GM19467 (cell line): ENCODE data around the gene OGA.

ENCODE experiments used
- ATAC-seq: cut with Tn5 transposase; IDR thresholded peaks from one replicate; pipeline ENCODE4 v1.9.1; 2021; ENCODE audit warnings: mild to moderate bottlenecking, moderate library complexity; ENCODE audit not compliant: unreplicated experiment

The OGA gene

DNA sequence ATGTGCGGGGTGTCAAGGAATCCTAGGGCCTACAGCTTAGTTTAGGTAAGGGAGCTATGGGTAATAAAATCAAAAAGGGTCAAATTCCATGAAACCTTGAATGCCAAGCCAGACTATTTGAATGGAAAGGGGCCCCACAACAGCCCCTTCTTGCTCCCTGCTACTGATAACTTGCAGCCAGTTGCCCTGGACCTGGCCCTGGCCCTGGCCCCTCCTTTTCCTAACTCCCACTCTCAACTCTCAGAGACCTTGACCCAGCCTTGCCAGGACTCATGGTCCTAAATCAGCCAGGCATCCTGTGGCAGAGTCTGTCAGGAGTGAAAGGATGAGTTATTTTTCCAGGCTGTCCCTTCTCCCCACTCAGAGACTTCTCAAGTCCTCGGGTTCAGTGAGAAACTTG lies 19.5 kb upstream of the OGA start:
- no peak for ATAC-seq

DNA sequence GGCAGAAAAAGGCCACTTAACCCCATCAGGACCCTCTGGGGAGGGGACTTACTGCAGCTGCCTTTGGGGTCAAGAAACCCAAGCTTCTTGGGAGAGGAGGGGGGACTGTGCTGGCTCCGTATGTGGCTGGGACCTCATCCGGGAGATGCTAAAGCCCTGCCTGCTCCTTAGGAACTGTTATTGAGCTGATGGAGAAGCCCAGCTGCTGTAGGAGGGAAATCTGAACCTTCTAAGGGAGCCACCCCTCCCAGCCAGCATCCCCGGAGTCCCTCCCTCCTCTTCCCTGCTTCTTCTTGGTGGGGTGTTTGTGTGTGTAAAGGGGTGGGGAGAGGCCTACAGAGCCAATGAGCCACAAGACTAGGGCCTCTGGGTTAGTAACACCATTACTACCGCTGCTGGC lies 17.1 kb upstream of the OGA start:
- no peak for ATAC-seq

DNA sequence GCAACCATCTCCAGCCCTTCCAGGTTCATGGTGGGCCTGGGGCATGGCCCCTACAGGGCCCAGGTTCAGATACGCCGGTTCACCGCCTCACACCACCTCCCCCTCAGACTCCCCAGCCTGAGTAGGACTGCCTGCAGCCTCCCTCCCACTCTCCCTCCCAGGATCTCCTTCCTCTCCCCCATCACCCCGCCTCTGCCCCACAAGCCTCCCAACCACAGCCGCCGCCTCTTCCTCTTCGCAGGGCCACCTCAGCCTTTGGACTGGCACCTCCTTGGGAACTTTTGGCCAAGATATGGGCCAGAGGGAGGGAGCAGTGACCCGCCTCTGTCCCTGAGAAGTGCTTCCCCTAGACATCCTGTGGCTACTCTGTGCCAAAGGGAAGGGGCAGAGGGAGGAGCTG lies 16.1 kb upstream of the OGA start:
- ATAC-seq, result no peak

DNA sequence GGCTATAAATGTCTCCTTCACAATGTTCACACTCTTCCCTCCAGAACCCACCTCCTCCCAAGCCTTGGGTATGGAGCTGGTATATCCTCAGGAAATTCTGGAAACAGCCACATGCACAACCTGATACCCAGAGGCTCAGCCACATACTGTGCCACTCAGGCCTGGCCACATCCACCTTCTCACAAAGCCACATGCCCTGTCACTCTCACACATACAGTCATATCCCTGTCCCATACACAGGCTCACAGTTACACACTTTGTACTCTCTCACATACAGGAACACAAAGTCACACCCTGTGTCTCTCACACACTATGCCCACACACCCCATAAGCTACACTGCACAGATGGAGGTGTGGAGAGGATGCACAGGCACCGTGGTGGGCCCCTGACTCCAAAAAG lies 15.2 kb upstream of the OGA start:
- ATAC-seq, result no peak

DNA sequence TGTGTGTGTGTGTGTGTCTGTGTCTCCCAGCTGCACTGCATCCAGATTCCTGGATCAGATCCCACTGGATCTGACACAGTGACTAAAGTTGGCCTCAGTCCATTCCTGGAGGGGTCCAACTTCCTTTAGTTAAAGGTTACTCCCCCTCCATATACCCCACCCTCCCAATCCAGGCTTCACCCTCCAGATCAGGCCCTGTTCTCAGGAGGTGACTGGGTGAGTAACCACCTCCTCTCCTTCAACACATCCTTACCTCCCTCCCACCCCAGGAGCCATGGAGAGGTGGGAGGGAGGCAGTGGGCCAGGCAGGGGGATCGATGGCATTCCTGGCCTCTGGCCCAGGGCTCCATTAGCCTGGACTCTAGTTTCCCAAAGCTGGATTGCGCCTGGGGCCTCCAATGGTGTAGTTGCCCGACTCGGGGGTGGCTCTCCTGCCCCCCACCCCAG lies 14.1 kb upstream of the OGA start:
- ATAC-seq, result no peak

DNA sequence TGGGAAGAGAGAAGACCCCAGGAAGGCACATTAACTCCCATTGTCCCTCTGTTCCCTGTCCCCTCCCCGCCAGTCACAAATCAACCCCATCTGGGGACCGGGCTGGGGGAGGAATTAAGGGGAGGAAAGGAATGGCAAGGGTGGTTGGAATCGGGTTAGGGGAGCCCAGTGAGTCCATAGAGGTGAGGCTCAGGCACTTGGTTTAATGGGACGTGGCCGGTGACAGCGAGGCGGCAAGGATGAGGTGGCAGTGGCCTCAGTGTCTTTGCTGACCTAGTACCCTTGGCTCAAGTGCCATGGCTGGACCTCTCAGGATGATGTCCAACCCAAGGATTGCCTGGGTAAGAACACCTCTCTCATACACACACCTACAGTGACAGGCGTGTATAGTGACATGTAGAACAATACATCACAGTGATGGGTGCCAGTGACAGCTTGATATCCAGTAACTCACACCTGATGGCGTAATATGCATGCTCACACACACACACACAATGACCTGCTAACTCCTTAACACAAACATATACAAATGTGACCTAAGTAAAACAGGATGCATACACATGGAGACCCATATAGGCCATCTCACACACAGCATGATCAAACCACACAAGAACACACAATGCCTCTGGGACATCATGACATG lies 13.0 kb upstream of the OGA start:
- ATAC-seq, result no peak

DNA sequence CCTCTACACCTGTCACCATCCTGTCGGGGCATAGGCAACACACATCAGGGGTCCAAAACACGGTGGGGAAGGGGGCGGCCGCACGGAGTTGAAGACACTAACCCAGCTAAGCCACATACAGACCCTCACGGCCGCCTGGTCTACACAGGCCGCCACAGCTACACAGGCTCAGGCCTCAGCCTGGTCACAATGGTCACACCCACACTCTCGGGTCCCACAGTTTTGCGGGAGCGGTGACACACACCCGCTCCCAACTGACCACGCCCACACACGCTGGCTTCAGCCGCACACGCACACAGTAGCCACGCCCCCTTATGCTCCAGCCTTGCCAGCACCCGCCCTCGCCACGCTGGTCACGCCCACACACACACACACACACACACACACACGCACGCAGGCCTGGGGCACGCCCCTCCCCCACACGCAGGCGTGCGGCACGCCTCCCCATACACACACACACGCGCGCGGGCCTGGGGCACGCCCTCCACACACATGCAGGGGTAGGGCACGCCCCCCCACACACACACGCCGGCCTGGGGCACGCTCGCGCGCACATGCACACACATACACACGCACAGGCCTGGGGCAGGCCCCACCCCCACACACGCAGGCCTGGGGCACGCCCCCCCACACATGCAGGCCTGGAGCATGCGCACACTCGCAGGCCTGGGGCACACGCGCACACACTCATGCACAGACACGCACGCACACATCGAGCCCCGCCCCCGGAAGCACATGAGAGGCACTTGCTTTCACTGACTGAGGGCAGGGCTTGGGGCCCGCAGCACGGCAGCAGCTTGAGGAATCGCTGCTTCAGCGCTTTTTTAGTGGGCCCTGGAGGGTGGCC lies 12.3 kb upstream of the OGA start:
- peak; percentile 52 for ATAC-seq

DNA sequence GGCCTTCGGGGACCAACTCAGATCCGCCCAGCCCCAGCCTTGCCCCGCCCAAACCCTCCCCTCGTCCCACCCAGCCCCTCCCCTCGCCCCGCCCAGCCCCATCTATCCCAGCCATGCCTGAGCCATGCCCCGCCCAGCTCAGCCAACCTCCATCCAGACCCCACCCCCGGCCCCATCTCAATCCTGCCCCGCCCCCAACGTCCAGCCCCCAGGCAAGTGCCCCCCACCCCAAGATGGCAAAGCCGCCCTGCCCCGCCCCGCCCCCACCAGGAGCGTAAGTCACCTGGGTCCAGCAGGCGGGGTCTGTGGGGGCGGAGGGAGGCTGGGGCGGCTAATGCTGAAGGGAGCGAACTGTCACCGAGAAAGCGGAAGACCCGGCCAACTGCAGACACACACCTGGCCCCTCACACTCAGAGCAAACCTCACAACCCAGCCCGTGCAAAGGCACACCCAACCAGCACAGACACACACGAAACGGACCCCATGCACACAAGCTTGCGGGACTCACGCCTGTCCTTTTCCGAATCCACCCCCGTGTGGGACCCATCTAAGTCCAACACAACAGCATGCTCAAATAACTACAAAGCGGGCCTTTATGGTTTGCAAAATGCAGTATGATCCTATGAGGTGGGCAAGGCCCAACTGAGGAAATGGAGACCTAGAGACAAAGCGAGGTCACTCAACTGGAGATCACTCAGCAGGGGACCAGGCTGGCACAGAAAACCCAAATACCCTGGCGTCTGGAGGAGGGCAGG lies 11.5 kb upstream of the OGA start:
- ATAC-seq, result no peak

DNA sequence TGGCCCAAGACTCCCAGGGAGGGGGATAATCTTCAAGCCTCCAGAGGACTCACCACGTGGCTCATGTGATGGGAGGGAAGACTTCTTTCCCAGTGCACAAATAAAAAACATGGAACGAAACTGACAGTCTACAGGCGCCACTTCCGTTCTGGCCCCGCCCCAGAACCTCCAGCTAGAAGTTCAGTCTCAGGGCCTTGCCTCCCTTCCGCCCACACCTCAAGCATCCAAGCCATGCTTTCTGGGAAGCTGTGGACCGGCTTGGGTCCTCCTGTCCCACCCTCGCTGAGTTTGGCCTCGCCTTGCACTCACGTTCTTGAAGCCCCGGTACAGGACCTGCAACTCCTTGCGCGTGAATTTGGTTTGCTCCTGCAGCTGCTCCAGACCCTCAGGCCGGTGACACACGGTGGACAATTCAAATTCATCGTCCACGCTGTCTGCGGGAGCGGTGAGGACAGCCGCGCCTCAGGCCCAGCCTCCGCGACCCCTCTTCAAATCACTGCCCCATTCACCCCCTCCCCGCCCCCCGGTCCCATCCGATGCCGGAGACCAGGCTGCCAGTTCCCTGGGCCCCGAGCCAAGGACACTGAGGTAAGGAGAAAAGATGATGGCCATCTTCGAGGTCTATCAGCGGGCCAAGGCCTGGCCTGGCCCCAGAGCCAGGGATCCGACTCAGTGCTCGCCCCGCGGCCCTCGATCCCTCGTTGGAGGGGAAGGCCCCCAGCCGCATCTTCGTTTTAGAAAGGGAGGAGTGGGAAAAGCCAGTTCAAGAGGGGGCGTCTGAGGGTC lies 10.7 kb upstream of the OGA start:
- ATAC-seq, result no peak

DNA sequence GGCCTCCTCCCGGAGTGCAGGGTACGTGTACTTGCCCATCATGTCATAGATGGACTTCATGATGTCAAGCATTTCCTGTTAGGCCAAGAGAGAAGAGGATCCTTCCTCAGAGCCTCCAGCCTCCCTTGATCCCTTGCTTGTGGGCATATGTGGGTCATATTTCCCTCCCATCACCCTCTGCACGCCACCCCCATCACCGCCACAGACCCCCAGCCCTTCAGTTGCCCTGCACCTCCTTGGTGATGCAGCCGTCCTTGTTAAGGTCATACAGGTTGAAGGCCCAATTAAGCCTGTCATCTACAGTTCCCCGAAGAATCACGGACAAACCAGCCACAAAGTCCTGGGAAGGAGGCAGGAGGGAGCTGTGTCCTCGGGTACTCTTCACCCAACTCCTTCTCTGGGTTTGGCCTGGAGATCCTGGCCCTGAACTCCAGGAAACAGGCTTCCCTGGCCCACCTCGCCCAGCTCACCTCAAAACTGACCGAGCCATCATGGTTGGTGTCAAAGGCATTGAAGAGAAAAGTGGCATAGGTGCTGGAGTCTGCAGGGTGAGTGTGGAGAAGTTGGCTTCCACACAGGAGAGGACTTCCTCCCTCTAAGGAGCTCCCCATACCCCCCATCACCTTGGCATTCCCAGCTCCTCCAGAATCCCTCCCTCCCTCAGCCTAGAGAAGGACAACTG lies 9.8 kb upstream of the OGA start:
- ATAC-seq, result no peak

DNA sequence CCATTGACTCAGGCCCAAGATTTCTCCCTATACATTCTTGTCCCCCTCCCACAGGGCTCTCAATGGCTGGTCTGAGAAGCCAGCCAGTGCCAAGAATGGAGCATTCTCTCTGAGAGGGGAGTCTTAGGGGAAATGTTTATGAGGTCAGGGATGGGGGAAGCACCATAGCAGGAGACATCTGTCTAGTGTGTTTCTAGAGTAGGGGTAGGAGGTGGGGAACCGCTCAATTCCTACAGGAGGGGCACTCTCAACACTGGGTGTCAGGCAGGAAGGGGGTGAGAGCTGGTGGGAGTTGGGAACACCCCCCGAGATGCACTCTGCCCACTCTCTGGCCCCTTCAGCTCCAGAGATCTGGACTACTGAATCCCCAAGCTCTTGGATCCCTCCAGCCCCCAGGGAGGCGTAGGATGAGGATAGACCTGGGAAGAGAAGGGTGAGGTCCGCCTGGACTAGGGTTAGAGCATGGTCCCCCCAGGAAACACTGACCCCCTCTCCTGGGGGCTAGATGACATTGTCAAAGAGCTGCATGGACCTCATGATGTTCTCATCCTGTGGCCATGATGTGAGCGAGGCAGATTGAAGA lies 8.7 kb upstream of the OGA start:
- ATAC-seq, result no peak

DNA sequence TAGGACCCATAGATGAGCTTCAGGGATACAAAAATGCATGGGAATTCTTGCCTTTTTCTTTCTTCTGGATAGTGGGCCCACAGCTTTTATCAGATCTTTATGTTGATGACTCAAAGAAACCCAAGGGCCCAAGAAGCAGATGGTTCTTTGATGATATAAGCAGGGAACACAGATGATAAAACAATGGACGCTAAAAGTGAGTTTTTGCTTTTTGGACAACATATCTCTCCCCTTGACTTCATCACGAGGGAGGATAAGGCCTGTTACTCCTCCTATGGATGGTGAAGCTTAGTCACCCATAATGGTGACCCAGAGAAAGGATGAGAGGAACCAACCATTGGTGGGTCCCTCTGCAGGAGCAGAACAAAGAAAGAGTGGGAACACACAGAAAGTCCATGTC lies 6.5 kb upstream of the OGA start:
- ATAC-seq, result no peak

DNA sequence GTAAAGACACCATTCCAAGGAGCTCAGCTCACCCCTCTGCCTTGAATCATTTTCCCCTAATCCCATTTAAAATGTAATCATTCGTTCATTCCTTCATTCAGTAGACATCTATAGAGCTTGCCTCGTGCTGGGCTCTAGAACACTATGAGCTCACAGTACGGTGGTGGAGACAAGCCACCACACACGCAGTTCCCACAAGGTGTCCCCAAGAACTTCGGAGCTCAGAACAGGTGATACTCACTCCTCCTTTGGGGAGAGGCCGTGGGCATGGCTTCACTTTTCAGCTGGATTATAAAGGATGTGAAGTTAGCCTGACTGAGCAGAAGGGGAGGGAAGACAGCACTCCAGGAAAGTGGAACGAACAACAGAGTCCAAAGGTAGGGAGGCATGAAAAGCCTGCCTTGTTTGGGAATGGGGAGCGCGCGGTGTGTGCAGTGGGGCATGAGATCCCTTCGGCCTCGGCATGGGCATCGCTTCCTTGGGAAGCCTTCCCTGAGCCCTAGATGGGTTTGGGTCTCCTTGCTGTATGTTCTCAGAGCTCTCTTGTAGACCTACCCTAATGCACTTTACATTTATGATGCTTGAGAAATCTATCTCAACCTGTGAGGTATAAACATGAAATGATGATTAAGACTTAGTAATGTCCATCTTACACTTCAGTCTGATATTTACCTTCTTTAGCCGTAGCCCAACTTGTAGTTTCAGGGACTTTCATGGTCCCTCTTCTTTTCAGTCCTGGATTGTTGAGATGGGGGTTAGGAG lies 809 bp upstream of the OGA start:
- ATAC-seq, result peak; percentile 10

DNA sequence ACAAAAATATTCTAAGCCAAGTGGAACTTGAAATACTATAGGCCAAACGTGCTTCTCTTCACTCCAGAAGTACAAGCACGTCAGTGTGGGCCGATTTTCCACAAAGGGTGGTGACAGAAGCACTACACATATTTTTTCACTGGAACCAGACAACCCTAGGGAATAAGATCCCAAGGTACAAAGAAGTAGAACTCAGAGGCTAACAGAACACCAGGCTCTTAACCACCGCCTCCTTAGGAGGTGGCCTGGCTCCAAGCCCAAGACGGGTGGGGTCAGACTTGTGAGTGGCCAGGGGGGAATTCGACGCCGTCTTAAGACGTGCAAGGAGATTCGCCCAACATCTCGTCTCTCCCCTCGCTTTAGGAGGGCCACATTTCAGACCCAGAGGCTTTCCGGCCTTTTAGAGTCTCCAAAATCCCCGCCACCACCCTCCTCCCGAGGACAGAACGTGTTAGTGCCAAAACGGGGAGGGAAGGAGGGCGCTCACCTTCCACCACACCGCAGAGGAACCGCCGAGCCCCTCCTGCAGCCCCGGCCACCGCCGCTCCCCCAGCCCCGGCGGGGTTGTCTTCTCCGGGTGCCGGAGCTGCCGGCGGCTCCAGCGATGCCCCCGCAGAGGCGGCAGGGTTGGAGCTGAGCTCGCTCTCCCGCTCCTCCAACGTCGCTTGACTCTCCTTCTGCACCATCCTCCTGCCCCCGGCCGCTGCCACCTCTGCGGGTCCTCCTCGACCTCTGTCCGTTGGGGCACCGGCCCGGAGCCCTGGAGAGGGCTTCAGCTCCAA lies 716 bp downstream of the OGA start:
- ATAC-seq, result peak; percentile 2

DNA sequence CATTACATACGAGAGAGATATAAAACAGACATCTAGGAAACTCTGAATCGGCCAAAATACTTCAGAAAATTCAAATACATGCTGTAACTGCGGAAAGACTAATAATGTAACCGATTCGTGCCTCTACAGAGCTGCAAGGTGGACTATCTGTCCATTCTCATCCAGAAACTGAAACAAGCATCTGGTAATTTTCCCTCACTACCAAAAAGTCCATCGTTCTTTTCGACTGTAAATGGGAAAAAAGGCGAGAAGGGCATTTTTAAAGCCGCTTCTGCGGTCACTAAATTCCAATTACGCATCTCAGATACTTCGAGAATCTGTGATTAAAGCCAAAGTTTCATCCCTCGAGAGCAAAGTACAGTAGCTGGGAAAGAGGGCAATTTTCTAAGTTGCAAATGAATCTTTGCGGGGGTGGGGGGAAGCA lies 1.3 kb downstream of the OGA start:
- no peak for ATAC-seq

DNA sequence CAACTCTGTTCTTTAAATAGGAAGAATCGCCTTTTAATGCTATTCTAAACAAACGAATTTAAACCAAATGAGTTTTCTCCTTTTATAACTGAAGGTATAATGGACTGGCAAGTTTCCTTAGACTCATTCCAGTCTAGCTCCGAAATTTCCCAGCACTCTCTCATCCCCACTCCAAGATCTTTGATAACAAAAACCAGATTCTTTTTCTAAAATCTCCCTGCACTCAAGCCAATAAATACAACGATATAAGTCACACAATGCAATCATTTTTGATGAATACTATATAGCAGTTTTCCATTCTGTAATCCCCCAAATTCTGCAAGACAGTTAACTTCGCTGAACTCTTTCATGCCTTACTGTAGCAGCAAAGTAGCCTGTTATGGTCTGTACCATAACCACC lies 1.9 kb downstream of the OGA start:
- no peak for ATAC-seq

DNA sequence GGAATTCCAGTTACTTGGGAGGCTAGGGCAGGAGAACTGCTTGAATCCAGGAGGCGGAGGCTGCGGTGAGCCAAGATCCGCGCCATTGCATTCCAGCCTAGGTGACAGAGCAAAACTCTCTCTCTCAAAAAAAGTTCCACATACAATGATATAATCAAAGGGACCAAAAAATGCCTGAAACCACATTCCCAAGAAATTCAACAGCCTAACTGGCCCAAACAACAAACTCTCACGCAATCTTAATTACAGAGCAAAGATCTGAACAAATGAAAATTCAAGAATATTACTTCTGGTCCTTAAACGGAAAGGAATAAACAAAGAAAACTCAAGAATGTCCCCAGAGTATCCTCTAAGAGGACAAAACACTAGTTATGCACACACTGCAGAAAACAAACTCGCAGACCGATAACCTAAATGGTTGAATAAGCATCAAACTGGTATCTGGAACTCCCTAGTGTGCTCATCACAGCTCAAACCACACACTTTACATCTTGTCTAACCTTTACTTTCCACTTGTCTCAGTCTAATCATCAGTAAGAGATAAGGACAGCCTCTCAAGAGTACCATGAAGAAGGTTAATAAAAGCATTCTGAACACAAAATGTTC lies 3.7 kb downstream of the OGA start:
- no peak for ATAC-seq

DNA sequence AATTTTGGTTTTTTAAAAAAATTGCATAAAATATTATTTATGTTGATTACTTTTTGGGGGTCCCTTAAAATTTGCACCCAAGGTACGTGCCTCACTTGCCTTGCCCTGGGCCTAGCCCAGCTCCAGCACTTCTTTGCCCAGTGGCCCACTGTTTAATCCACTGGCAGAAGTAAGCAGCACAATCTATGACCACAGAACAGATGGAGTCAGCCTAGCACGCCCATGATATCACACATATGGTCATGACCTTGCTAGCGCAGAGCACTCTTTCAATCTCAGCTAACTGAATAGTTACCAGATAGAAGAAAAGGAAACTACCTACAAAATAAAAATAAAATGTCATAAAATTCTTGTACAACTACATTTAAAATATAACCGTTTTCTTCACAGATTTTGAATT lies 5.6 kb downstream of the OGA start:
- no peak for ATAC-seq
